Esophagus muscularis mucosa (tissue), 3 donors: ENCODE data around the gene CD96.

ENCODE experiments used
- CTCF ChIP-seq, 3 experiments: fragments of 200-600 bp in 2 of 3; fragments of 450-650 bp in 1 of 3; sonication (generic) in 2 of 3; IDR thresholded peaks; one replicate each; pipeline ENCODE4 v1.5.1; 2017 to 2019; ENCODE audit warnings: antibody characterized with exemption in 3 of 3, mild to moderate bottlenecking in 2 of 3, moderate library complexity in 1 of 3
- POLR2A ChIP-seq: fragments of 450-650 bp; IDR thresholded peaks from one replicate; pipeline ENCODE4 v1.6.1; 2017; ENCODE audit warnings: antibody characterized with exemption, moderate library complexity, mild to moderate bottlenecking, low read depth
- POLR2AphosphoS5 ChIP-seq, 2 donors: sonication (generic); formaldehyde crosslinking; IDR thresholded peaks; one replicate each; pipeline ENCODE4 v1.6.1; 2017; ENCODE audit warnings: antibody characterized with exemption in 2 of 2

- TF ChIP-seq POLR2AphosphoS5 (IDR thresholded peaks at IDR 0.05) (no peak), CTCF (IDR thresholded peaks at IDR 0.05) (no peak), POLR2A (no peak)
Measured at GRCh38 chr3:111570404-111571030, 28.5 kb downstream of the CD96 start.
